ENCODE measurements around the gene TNPO3.

GRCh38 chr7:129083525-129083924 is 28.6 kb upstream of the TNPO3 start:
- TF ChIP-seq POLR2A (IDR thresholded peaks at IDR 0.05), result no peak
- no peak for TF ChIP-seq CTCF (IDR thresholded peaks at IDR 0.05)

All from adrenal gland (tissue), 5 donors.